HepG2 (cell line): Measurements from ENCODE around the gene CCL17. TPM values are rescaled to one million over a fixed set of nuclear protein-coding genes. Genes with fewer than 3 reads are reported as not detected.

Source experiments
- BRF2 ChIP-seq: sonication (generic); formaldehyde crosslinking; IDR thresholded peaks from 2 replicates; pipeline ENCODE4 v1.8.1; 2022; ENCODE audit warnings: mild to moderate bottlenecking, missing genetic modification reagents
- DPF2 ChIP-seq: sonication (generic); formaldehyde crosslinking; IDR thresholded peaks from 2 replicates; pipeline ENCODE4 v1.4.0; 2020; ENCODE audit warnings: mild to moderate bottlenecking, low read depth, missing genetic modification reagents, borderline replicate concordance
- FOSL1 ChIP-seq: sonication (generic); formaldehyde crosslinking; IDR thresholded peaks from 2 replicates; pipeline ENCODE4 v1.9.0; 2021; ENCODE audit warnings: missing genetic modification reagents, borderline replicate concordance
- JUND ChIP-seq: sonication (generic); formaldehyde crosslinking; IDR thresholded peaks from 2 replicates; pipeline ENCODE4 v1.8.0; 2022; ENCODE audit warnings: mild to moderate bottlenecking, missing genetic modification reagents
- PRMT3 ChIP-seq: sonication (generic); formaldehyde crosslinking; IDR thresholded peaks from 2 replicates; pipeline ENCODE4 v1.8.1; 2022; ENCODE audit warnings: low read depth, mild to moderate bottlenecking, moderate library complexity, missing genetic modification reagents, borderline replicate concordance
- PRPF4 ChIP-seq: fragments of 200-400 bp; formaldehyde crosslinking; IDR thresholded peaks from 2 replicates; pipeline ENCODE4 v1.6.1; 2016; ENCODE audit warnings: low read length, low read depth; ENCODE audit not compliant: poor library complexity, severe bottlenecking
- RAD21 ChIP-seq: fragments of 450-650 bp; formaldehyde crosslinking; IDR thresholded peaks from 2 replicates; pipeline ENCODE4 v1.5.0; 2020; ENCODE audit warnings: mild to moderate bottlenecking
- RBM22 ChIP-seq: fragments of 200-400 bp; formaldehyde crosslinking; optimal IDR thresholded peaks from 2 replicates; pipeline ENCODE3; 2017; ENCODE audit warnings: mild to moderate bottlenecking, low read length, moderate library complexity
- SPEN ChIP-seq: sonication (generic); formaldehyde crosslinking; IDR thresholded peaks from 2 replicates; pipeline ENCODE4 v1.5.1; 2020; ENCODE audit warnings: low read depth, mild to moderate bottlenecking, missing genetic modification reagents
- U2AF1 ChIP-seq: fragments of 200-400 bp; formaldehyde crosslinking; optimal IDR thresholded peaks from 2 replicates; pipeline ENCODE3; 2017; ENCODE audit warnings: mild to moderate bottlenecking, low read depth, low read length
- ZBTB3 ChIP-seq: sonication (generic); formaldehyde crosslinking; IDR thresholded peaks from 2 replicates; pipeline ENCODE4 v1.4.0; 2020; ENCODE audit warnings: low read depth, mild to moderate bottlenecking, moderate library complexity, missing genetic modification reagents, borderline replicate concordance
- ZNF773 ChIP-seq: sonication (generic); formaldehyde crosslinking; IDR thresholded peaks from 2 replicates; pipeline ENCODE4 v1.4.0; 2020; ENCODE audit warnings: missing genetic modification reagents, borderline replicate concordance
- ZNF792 ChIP-seq: IDR thresholded peaks from 2 replicates; pipeline ENCODE4 v1.6.1; 2016
- ZSCAN9 ChIP-seq: IDR thresholded peaks from 2 replicates; pipeline ENCODE4 v1.6.1; 2016; ENCODE audit warnings: borderline replicate concordance
- polyA plus RNA-seq, 8 experiments: library from polyadenylated mRNA; depleted of rRNA in 3 of 8; stranded (reverse) in 7 of 8; unstranded in 1 of 8; fragments of >200 nt; fragmentation: Illumina TruSeq in 4 of 8; extraction: Trizol in 4 of 8; gene quantifications; 2 replicates each; pipeline versions ENCODE4 v1.2.1 to v1.2.3, GENCODE V29; 2011 to 2016; ENCODE audit warnings: low read depth in 4 of 8, missing spikeins in 1 of 8, mixed read lengths in 1 of 8; ENCODE audit not compliant: insufficient read depth in 1 of 8
- total RNA-seq, 5 experiments: library from RNA; depleted of rRNA; stranded (reverse); fragments of >200 nt; fragmentation: Illumina TruSeq; extraction: Trizol; gene quantifications; 2 replicates each; pipeline ENCODE4 v1.2.3, GENCODE V29; 2016; ENCODE audit warnings: low read depth in 1 of 5
- TF ChIP-seq, protein P1 (sequence below): sonication (generic); formaldehyde crosslinking; IDR thresholded peaks from 2 replicates; pipeline ENCODE4 v1.8.1; 2023; ENCODE audit warnings: mild to moderate bottlenecking, missing genetic modification reagents
- TF ChIP-seq, protein P2 (sequence below): sonication (generic); formaldehyde crosslinking; IDR thresholded peaks from 2 replicates; pipeline ENCODE4 v1.5.0; 2020; ENCODE audit warnings: mild to moderate bottlenecking, missing genetic modification reagents, borderline replicate concordance
- TF ChIP-seq, protein P3 (sequence below): sonication (generic); formaldehyde crosslinking; IDR thresholded peaks from 2 replicates; pipeline ENCODE4 v1.4.0; 2020; ENCODE audit warnings: missing genetic modification reagents
- TF ChIP-seq, protein P4 (sequence below): sonication (generic); formaldehyde crosslinking; IDR thresholded peaks from 2 replicates; pipeline ENCODE4 v1.5.0; 2020; ENCODE audit warnings: mild to moderate bottlenecking, missing genetic modification reagents

CCL17 gene
- total and polyA plus RNA-seq, 2 of the 13 experiments (the other 11 are each of a cell fraction or from before 2014, with no cell fraction given) = not detected

DNA sequence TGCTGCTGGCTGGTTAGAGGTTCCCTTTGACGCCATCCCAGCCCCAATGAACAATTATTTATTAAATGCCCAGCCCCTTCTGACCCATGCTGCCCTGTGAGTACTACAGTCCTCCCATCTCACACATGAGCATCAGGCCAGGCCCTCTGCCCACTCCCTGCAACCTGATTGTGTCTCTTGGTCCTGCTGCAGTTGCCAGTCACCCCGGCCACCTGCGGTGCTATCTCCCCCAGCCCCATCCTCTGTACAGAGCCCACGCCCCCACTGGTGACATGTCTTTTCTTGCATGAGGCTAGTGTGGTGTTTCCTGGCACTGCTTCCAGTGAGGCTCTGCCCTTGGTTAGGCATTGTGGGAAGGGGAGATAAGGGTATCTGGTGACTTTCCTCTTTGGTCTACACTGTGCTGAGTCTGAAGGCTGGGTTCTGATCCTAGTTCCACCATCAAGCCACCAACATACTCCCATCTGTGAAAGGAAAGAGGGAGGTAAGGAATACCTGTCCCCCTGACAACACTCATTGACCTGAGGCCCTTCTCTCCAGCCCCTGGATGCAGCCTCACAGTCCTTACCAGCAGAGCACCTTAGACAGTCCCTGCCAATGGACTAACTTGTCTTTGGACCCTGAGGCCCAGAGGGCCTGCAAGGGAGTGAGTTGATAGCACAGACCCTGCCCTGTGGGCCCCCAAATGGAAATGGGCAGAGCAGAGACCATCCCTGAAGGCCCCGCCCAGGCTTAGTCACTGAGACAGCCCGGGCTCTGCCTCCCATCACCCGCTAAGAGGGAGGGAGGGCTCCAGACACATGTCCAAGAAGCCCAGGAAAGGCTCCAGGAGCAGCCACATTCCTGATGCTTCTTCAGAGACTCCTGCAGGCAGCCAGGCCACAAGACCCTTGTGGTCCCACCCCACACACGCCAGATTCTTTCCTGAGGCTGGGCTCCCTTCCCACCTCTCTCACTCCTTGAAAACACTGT, 21.0 kb upstream of the CCL17 start (continued):
- TF ChIP-seq, protein P1, sequence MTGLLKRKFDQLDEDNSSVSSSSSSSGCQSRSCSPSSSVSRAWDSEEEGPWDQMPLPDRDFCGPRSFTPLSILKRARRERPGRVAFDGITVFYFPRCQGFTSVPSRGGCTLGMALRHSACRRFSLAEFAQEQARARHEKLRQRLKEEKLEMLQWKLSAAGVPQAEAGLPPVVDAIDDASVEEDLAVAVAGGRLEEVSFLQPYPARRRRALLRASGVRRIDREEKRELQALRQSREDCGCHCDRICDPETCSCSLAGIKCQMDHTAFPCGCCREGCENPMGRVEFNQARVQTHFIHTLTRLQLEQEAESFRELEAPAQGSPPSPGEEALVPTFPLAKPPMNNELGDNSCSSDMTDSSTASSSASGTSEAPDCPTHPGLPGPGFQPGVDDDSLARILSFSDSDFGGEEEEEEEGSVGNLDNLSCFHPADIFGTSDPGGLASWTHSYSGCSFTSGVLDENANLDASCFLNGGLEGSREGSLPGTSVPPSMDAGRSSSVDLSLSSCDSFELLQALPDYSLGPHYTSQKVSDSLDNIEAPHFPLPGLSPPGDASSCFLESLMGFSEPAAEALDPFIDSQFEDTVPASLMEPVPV (CRISPR knock-in tag) = no peak
- peak; percentile 6 for TF ChIP-seq U2AF1
- TF ChIP-seq, protein P2, sequence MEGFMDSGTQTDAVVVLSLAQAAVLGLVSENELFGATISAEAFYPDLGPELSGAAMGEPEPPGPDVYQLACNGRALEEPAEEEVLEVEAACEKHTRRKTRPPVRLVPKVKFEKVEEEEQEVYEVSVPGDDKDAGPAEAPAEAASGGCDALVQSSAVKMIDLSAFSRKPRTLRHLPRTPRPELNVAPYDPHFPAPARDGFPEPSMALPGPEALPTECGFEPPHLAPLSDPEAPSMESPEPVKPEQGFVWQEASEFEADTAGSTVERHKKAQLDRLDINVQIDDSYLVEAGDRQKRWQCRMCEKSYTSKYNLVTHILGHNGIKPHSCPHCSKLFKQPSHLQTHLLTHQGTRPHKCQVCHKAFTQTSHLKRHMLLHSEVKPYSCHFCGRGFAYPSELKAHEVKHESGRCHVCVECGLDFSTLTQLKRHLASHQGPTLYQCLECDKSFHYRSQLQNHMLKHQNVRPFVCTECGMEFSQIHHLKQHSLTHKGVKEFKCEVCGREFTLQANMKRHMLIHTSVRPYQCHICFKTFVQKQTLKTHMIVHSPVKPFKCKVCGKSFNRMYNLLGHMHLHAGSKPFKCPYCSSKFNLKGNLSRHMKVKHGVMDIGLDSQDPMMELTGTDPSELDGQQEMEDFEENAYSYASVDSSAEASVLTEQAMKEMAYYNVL (CRISPR knock-in tag) = no peak
- TF ChIP-seq ZNF792 (CRISPR knock-in tag) = no peak
- peak; percentile 50; the same call in 1 of the 2 replicates for TF ChIP-seq JUND
- TF ChIP-seq ZBTB3 = 0 out of 2 replicates have a peak, but pooled peaks have one; percentile 42
- TF ChIP-seq RAD21 (CRISPR knock-in tag) = 0 out of 2 replicates have a peak, but pooled peaks have one; percentile 10
- TF ChIP-seq BRF2 (CRISPR knock-in tag) = 0 out of 2 replicates have a peak, but pooled peaks have one; percentile 52
- no peak for TF ChIP-seq ZNF773 (CRISPR knock-in tag)
- TF ChIP-seq DPF2 (CRISPR knock-in tag) = peak; percentile 8; the same call in 1 of the 2 replicates
- TF ChIP-seq SPEN (CRISPR knock-in tag) = peak; percentile 20; the same call in 1 of the 2 replicates
- peak; percentile 76 for TF ChIP-seq RBM22
- TF ChIP-seq PRMT3 = peak; percentile 18; the same call in 1 of the 2 replicates
- TF ChIP-seq, protein P3, sequence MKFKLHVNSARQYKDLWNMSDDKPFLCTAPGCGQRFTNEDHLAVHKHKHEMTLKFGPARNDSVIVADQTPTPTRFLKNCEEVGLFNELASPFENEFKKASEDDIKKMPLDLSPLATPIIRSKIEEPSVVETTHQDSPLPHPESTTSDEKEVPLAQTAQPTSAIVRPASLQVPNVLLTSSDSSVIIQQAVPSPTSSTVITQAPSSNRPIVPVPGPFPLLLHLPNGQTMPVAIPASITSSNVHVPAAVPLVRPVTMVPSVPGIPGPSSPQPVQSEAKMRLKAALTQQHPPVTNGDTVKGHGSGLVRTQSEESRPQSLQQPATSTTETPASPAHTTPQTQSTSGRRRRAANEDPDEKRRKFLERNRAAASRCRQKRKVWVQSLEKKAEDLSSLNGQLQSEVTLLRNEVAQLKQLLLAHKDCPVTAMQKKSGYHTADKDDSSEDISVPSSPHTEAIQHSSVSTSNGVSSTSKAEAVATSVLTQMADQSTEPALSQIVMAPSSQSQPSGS (CRISPR knock-in tag) = no peak
- TF ChIP-seq FOSL1 (CRISPR knock-in tag) = 0 out of 2 replicates have a peak, but pooled peaks have one; percentile 12
- TF ChIP-seq, protein P4, sequence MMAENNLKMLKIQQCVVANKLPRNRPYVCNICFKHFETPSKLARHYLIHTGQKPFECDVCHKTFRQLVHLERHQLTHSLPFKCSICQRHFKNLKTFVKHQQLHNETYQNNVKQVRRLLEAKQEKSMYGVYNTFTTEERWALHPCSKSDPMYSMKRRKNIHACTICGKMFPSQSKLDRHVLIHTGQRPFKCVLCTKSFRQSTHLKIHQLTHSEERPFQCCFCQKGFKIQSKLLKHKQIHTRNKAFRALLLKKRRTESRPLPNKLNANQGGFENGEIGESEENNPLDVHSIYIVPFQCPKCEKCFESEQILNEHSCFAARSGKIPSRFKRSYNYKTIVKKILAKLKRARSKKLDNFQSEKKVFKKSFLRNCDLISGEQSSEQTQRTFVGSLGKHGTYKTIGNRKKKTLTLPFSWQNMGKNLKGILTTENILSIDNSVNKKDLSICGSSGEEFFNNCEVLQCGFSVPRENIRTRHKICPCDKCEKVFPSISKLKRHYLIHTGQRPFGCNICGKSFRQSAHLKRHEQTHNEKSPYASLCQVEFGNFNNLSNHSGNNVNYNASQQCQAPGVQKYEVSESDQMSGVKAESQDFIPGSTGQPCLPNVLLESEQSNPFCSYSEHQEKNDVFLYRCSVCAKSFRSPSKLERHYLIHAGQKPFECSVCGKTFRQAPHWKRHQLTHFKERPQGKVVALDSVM = peak; percentile 38; the same call in 1 of the 2 replicates
- TF ChIP-seq ZSCAN9 = peak; percentile 38; the same call in 1 of the 2 replicates
- no peak for TF ChIP-seq PRPF4
